Measurements from ENCODE around the gene PTTG1. TPM values are rescaled to one million over a fixed set of nuclear protein-coding genes. Genes with fewer than 3 reads are reported as not detected.

The PTTG1 gene
- total RNA-seq, 1 experiment from 2014 or later, result 234 TPM

- Histone ChIP-seq H2AFZ (ENCODE audit: low read length) (no peak overlapping the region), H3K4me2 (ENCODE audit: low read depth, low read length, poor library complexity, severe bottlenecking) (peak overlapping the region; percentile 25), H3K36me3 (ENCODE audit: insufficient read depth, low read length) (no peaks in the 10 kb centered on the region)
Observed at GRCh38 chr5:160382346-160382745, 39.3 kb upstream of the PTTG1 start.

GRCh38 chr5:160384681-160385080, 37.0 kb upstream of the PTTG1 start:
- no peaks in the 10 kb centered on the region for H3K36me3 ChIP-seq (ENCODE audit: insufficient read depth, low read length)
- DNase-seq, result no peak
- H3K9ac ChIP-seq (ENCODE audit: low read length), result no peak overlapping the region
- no peaks in the 10 kb centered on the region for H3K9me2 ChIP-seq (replicated peaks; ENCODE audit: insufficient read depth, low read length)
- no peak overlapping the region for H3K27ac ChIP-seq (ENCODE audit: low read length)
- no peak overlapping the region for H2AFZ ChIP-seq (ENCODE audit: low read length)
- no peaks in the 10 kb centered on the region for H4K20me1 ChIP-seq (ENCODE audit: insufficient read depth, low read depth, low read length)
- H3K4me3 ChIP-seq (ENCODE audit: low read length), result no peak overlapping the region
- H3K4me2 ChIP-seq (ENCODE audit: low read depth, low read length, poor library complexity, severe bottlenecking), result no peak overlapping the region
- no peaks in the 10 kb centered on the region for H3K27me3 ChIP-seq (ENCODE audit: low read length)
- peaks cover 5% of the 10 kb centered on the region for H3K9me3 ChIP-seq (ENCODE audit: low read length)
- H3K4me1 ChIP-seq (ENCODE audit: low read length), result peaks cover 21% of the 10 kb centered on the region
- H3K79me2 ChIP-seq (ENCODE audit: low read length), result no peaks in the 10 kb centered on the region

More at GRCh38 chr5:160382346-160382745, 39.3 kb upstream of the PTTG1 start:
- DNase-seq, result no peak
- no peak overlapping the region for H3K27ac ChIP-seq (ENCODE audit: low read length)
- peaks cover 25% of the 10 kb centered on the region for H3K4me1 ChIP-seq (ENCODE audit: low read length)
- H3K79me2 ChIP-seq (ENCODE audit: low read length), result no peaks in the 10 kb centered on the region
- no peak overlapping the region for H3K4me3 ChIP-seq (ENCODE audit: low read length)
- no peaks in the 10 kb centered on the region for H4K20me1 ChIP-seq (ENCODE audit: insufficient read depth, low read depth, low read length)
- no peaks in the 10 kb centered on the region; the same call in none of the 2 replicates for H3K9me3 ChIP-seq (ENCODE audit: low read length)
- no peaks in the 10 kb centered on the region for H3K27me3 ChIP-seq (ENCODE audit: low read length)
- H3K9me2 ChIP-seq (replicated peaks; ENCODE audit: insufficient read depth, low read length), result no peaks in the 10 kb centered on the region
- H3K9ac ChIP-seq (ENCODE audit: low read length), result no peak overlapping the region

- Histone ChIP-seq H3K4me1 (ENCODE audit: low read length) (peaks cover 21% of the 10 kb centered on the region), H3K9me2 (replicated peaks; ENCODE audit: insufficient read depth, low read length) (no peaks in the 10 kb centered on the region), H3K79me2 (ENCODE audit: low read length) (no peaks in the 10 kb centered on the region), H3K9ac (ENCODE audit: low read length) (no peak overlapping the region), H3K4me3 (ENCODE audit: low read length) (no peak overlapping the region), H3K36me3 (ENCODE audit: insufficient read depth, low read length) (no peaks in the 10 kb centered on the region), H3K27me3 (ENCODE audit: low read length) (no peaks in the 10 kb centered on the region), H3K4me2 (ENCODE audit: low read depth, low read length, poor library complexity, severe bottlenecking) (no peak overlapping the region), H3K27ac (ENCODE audit: low read length) (no peak overlapping the region), H4K20me1 (ENCODE audit: insufficient read depth, low read depth, low read length) (no peaks in the 10 kb centered on the region), H2AFZ (ENCODE audit: low read length) (no peak overlapping the region), H3K9me3 (ENCODE audit: low read length) (peaks cover 5% of the 10 kb centered on the region)
- DNase-seq, result no peak
Observed at GRCh38 chr5:160385496-160385895, 36.2 kb upstream of the PTTG1 start.

GRCh38 chr5:160387445-160387844, 34.2 kb upstream of the PTTG1 start:
- Histone ChIP-seq H3K9ac (ENCODE audit: low read length) (no peak overlapping the region), H3K4me2 (ENCODE audit: low read depth, low read length, poor library complexity, severe bottlenecking) (no peak overlapping the region), H3K4me1 (ENCODE audit: low read length) (peaks cover 12% of the 10 kb centered on the region), H3K9me2 (replicated peaks; ENCODE audit: insufficient read depth, low read length) (no peaks in the 10 kb centered on the region), H3K79me2 (ENCODE audit: low read length) (no peaks in the 10 kb centered on the region), H3K27ac (ENCODE audit: low read length) (no peak overlapping the region), H3K9me3 (ENCODE audit: low read length) (peaks cover 5% of the 10 kb centered on the region), H4K20me1 (ENCODE audit: insufficient read depth, low read depth, low read length) (no peaks in the 10 kb centered on the region), H2AFZ (ENCODE audit: low read length) (no peak overlapping the region), H3K27me3 (ENCODE audit: low read length) (no peaks in the 10 kb centered on the region), H3K4me3 (ENCODE audit: low read length) (no peak overlapping the region), H3K36me3 (ENCODE audit: insufficient read depth, low read length) (no peaks in the 10 kb centered on the region)
- no peak for DNase-seq

GRCh38 chr5:160390787-160391696, 30.6 kb upstream of the PTTG1 start:
- Histone ChIP-seq H3K9me3 (ENCODE audit: low read length) (peaks cover 5% of the 10 kb centered on the region), H3K9me2 (replicated peaks; ENCODE audit: insufficient read depth, low read length) (no peaks in the 10 kb centered on the region), H3K4me3 (ENCODE audit: low read length) (no peak overlapping the region), H3K79me2 (ENCODE audit: low read length) (no peaks in the 10 kb centered on the region), H3K4me2 (ENCODE audit: low read depth, low read length, poor library complexity, severe bottlenecking) (no peak overlapping the region), H3K4me1 (ENCODE audit: low read length) (no peaks in the 10 kb centered on the region), H3K9ac (ENCODE audit: low read length) (no peak overlapping the region), H2AFZ (ENCODE audit: low read length) (no peak overlapping the region), H3K27ac (ENCODE audit: low read length) (no peak overlapping the region), H4K20me1 (ENCODE audit: insufficient read depth, low read depth, low read length) (no peaks in the 10 kb centered on the region), H3K36me3 (ENCODE audit: insufficient read depth, low read length) (no peaks in the 10 kb centered on the region), H3K27me3 (ENCODE audit: low read length) (no peaks in the 10 kb centered on the region)
- DNase-seq, result peak; percentile 72

- Histone ChIP-seq H3K9me2 (replicated peaks; ENCODE audit: insufficient read depth, low read length) (no peaks in the 10 kb centered on the region), H2AFZ (ENCODE audit: low read length) (no peak overlapping the region), H3K4me1 (ENCODE audit: low read length) (peaks cover 10% of the 10 kb centered on the region), H3K27me3 (ENCODE audit: low read length) (no peaks in the 10 kb centered on the region), H3K9me3 (ENCODE audit: low read length) (no peaks in the 10 kb centered on the region), H3K27ac (ENCODE audit: low read length) (no peak overlapping the region), H3K9ac (ENCODE audit: low read length) (no peak overlapping the region), H3K36me3 (ENCODE audit: insufficient read depth, low read length) (no peaks in the 10 kb centered on the region), H3K79me2 (ENCODE audit: low read length) (no peaks in the 10 kb centered on the region), H4K20me1 (ENCODE audit: insufficient read depth, low read depth, low read length) (no peaks in the 10 kb centered on the region), H3K4me2 (ENCODE audit: low read depth, low read length, poor library complexity, severe bottlenecking) (no peak overlapping the region), H3K4me3 (ENCODE audit: low read length) (no peak overlapping the region)
- no peak for DNase-seq
Observed at GRCh38 chr5:160395111-160395510, 26.5 kb upstream of the PTTG1 start.

- Histone ChIP-seq H3K4me3 (ENCODE audit: low read length) (no peak overlapping the region), H2AFZ (ENCODE audit: low read length) (no peak overlapping the region), H4K20me1 (ENCODE audit: insufficient read depth, low read depth, low read length) (no peaks in the 10 kb centered on the region), H3K9me3 (ENCODE audit: low read length) (no peaks in the 10 kb centered on the region), H3K9ac (ENCODE audit: low read length) (no peak overlapping the region), H3K27ac (ENCODE audit: low read length) (no peak overlapping the region), H3K79me2 (ENCODE audit: low read length) (no peaks in the 10 kb centered on the region), H3K36me3 (ENCODE audit: insufficient read depth, low read length) (no peaks in the 10 kb centered on the region), H3K4me1 (ENCODE audit: low read length) (peaks cover 14% of the 10 kb centered on the region), H3K27me3 (ENCODE audit: low read length) (no peaks in the 10 kb centered on the region), H3K4me2 (ENCODE audit: low read depth, low read length, poor library complexity, severe bottlenecking) (no peak overlapping the region), H3K9me2 (replicated peaks; ENCODE audit: insufficient read depth, low read length) (no peaks in the 10 kb centered on the region)
- DNase-seq, result no peak
Observed at GRCh38 chr5:160397492-160397891, 24.2 kb upstream of the PTTG1 start.

- Histone ChIP-seq H3K36me3 (ENCODE audit: insufficient read depth, low read length) (peaks cover 9% of the 10 kb centered on the region; the same call in 1 of the 2 replicates), H3K27me3 (ENCODE audit: low read length) (no peaks in the 10 kb centered on the region), H3K4me3 (ENCODE audit: low read length) (peak overlapping the region; percentile 72), H3K4me1 (ENCODE audit: low read length) (peaks cover 14% of the 10 kb centered on the region), H3K27ac (ENCODE audit: low read length) (no peak overlapping the region), H2AFZ (ENCODE audit: low read length) (no peak overlapping the region), H3K4me2 (ENCODE audit: low read depth, low read length, poor library complexity, severe bottlenecking) (peak overlapping the region; percentile 90), H4K20me1 (ENCODE audit: insufficient read depth, low read depth, low read length) (no peaks in the 10 kb centered on the region), H3K9me2 (replicated peaks; ENCODE audit: insufficient read depth, low read length) (no peaks in the 10 kb centered on the region), H3K9ac (ENCODE audit: low read length) (peak overlapping the region; percentile 80), H3K9me3 (ENCODE audit: low read length) (no peaks in the 10 kb centered on the region), H3K79me2 (ENCODE audit: low read length) (no peaks in the 10 kb centered on the region)
- no peak for DNase-seq
Observed at GRCh38 chr5:160398806-160399205, 22.8 kb upstream of the PTTG1 start.

Data from Karpas-422 (cell line).